IMR-90 (cell line): ENCODE measurements around the gene CTAGE9. TPM values are rescaled to one million over a fixed set of nuclear protein-coding genes. Genes with fewer than 3 reads are reported as not detected.

ENCODE experiments used
- ATAC-seq: fragments of 200-7000 bp; cut with Tn5 transposase; 2 replicates; pipeline ENCODE4 v1.9.1; 2020; ENCODE audit warnings: low read depth, mild to moderate bottlenecking, moderate library complexity
- BruUV-seq: library from RNA; stranded (reverse); fragments of 400-500 nt; replicated peaks from 2 replicates; lab custom pipeline; 2021; lab: Mats Ljungman, UMichigan
- CTCF ChIA-PET: fragments of 300-600 bp; formaldehyde crosslinking; extraction: SDS; loops from one replicate; lab custom pipeline; 2021; ENCODE audit warnings: antibody characterized with exemption; lab: Yijun Ruan, JAX
- POLR2A ChIA-PET: fragments of 300-600 bp; sonication (Branson Sonifier 250); formaldehyde crosslinking; loops from one replicate; lab custom pipeline; 2022; ENCODE audit warnings: antibody characterized with exemption; ENCODE audit not compliant: unreplicated experiment; lab: Charles Lee
- DNase-seq: peaks from one replicate; pipeline ENCODE4 v3.0.0; 2013
- H2AFZ ChIP-seq: replicated peaks from 2 replicates; pipeline ENCODE3; 2013; ENCODE audit warnings: low read length, mild to moderate bottlenecking; ENCODE audit not compliant: poor library complexity
- H2AK5ac ChIP-seq: 2 replicates; pipeline ENCODE4 v1.6.1; 2013; ENCODE audit warnings: low read depth, low read length, inconsistent platforms
- H2AK9ac ChIP-seq: replicated peaks from 2 replicates; pipeline ENCODE3; 2013; ENCODE audit warnings: mild to moderate bottlenecking, low read depth, low read length, moderate library complexity; ENCODE audit not compliant: poor library complexity
- H2BK120ac ChIP-seq: 2 replicates; pipeline ENCODE4 v1.6.1; 2013; ENCODE audit warnings: low read depth, low read length, inconsistent platforms
- H2BK15ac ChIP-seq: 3 replicates; pipeline ENCODE4 v1.6.1; 2013; ENCODE audit warnings: low read depth, low read length, inconsistent platforms
- H2BK20ac ChIP-seq: 2 replicates; pipeline ENCODE4 v1.6.1; 2013; ENCODE audit warnings: low read depth, mild to moderate bottlenecking, inconsistent platforms, low read length, moderate library complexity
- H2BK5ac ChIP-seq: 2 replicates; pipeline ENCODE4 v1.6.1; 2013; ENCODE audit warnings: mild to moderate bottlenecking, low read depth, low read length, inconsistent platforms; ENCODE audit not compliant: poor library complexity, severe bottlenecking
- H3K14ac ChIP-seq: replicated peaks from 2 replicates; pipeline ENCODE4 v1.6.1; 2013; ENCODE audit warnings: low read depth, low read length, inconsistent platforms
- H3K18ac ChIP-seq: 2 replicates; pipeline ENCODE4 v1.6.1; 2013; ENCODE audit warnings: low read depth, low read length, control low read depth
- H3K23ac ChIP-seq: 2 replicates; pipeline ENCODE4 v1.6.1; 2013; ENCODE audit warnings: low read depth, low read length, inconsistent platforms
- H3K27ac ChIP-seq: 2 replicates; pipeline ENCODE4 v1.5.1; 2013; ENCODE audit warnings: mild to moderate bottlenecking, control low read depth, low read length; ENCODE audit not compliant: insufficient read depth
- H3K27me3 ChIP-seq: 2 replicates; pipeline ENCODE4 v1.6.1; 2013; ENCODE audit warnings: low read length; ENCODE audit not compliant: control insufficient read depth, insufficient read depth
- H3K36me3 ChIP-seq: 2 replicates; pipeline ENCODE4 v1.6.1; 2013; ENCODE audit warnings: low read length, mixed read lengths; ENCODE audit not compliant: control insufficient read depth, insufficient read depth
- H3K4ac ChIP-seq: 2 replicates; pipeline ENCODE4 v1.6.1; 2013; ENCODE audit warnings: low read depth, low read length, inconsistent platforms
- H3K4me1 ChIP-seq: 2 replicates; pipeline ENCODE4 v1.6.1; 2013; ENCODE audit warnings: low read length, mixed read lengths; ENCODE audit not compliant: control insufficient read depth, insufficient read depth
- H3K4me2 ChIP-seq: 2 replicates; pipeline ENCODE4 v1.6.1; 2013; ENCODE audit warnings: low read depth, mild to moderate bottlenecking, control low read depth, low read length, moderate library complexity
- H3K4me3 ChIP-seq: 2 replicates; pipeline ENCODE4 v1.5.1; 2013; ENCODE audit warnings: low read depth, mild to moderate bottlenecking, control low read depth, low read length, moderate library complexity; ENCODE audit not compliant: insufficient read depth
- H3K56ac ChIP-seq: 2 replicates; pipeline ENCODE4 v1.6.1; 2013; ENCODE audit warnings: low read length, inconsistent platforms; ENCODE audit not compliant: insufficient read depth; ENCODE audit errors: extremely low read depth
- H3K79me1 ChIP-seq, 2 experiments: 2 replicates each; pipeline ENCODE4 v1.6.1; 2013; ENCODE audit warnings: low read length in 2 of 2, inconsistent platforms in 1 of 2, low read depth in 1 of 2
- H3K9ac ChIP-seq: 2 replicates; pipeline ENCODE4 v1.6.1; 2013; ENCODE audit warnings: low read depth, low read length, control low read depth
- H3K9me1 ChIP-seq: 2 replicates; pipeline ENCODE4 v1.6.1; 2013; ENCODE audit warnings: low read length, inconsistent platforms; ENCODE audit not compliant: insufficient read depth
- H3K9me3 ChIP-seq: 2 replicates; pipeline ENCODE4 v1.6.1; 2013; ENCODE audit warnings: low read length; ENCODE audit not compliant: control insufficient read depth, insufficient read depth
- H4K20me1 ChIP-seq: 2 replicates; pipeline ENCODE4 v1.6.1; 2013; ENCODE audit warnings: low read length, inconsistent platforms; ENCODE audit not compliant: insufficient read depth
- H4K5ac ChIP-seq: 2 replicates; pipeline ENCODE4 v1.6.1; 2013; ENCODE audit warnings: mild to moderate bottlenecking, low read depth, low read length, control low read depth
- H4K8ac ChIP-seq, 2 experiments: 2 replicates each; pipeline ENCODE4 v1.6.1; 2013; ENCODE audit warnings: low read depth in 2 of 2, low read length in 2 of 2, control low read depth in 1 of 2, inconsistent platforms in 1 of 2
- H4K91ac ChIP-seq: 2 replicates; pipeline ENCODE4 v1.6.1; 2013; ENCODE audit warnings: low read depth, low read length, inconsistent platforms; ENCODE audit not compliant: insufficient read depth
- BHLHE40 ChIP-seq: fragments of 150-350 bp; IDR thresholded peaks from 2 replicates; pipeline ENCODE4 v1.6.1; 2016; ENCODE audit warnings: mild to moderate bottlenecking, low read depth, low read length
- CEBPB ChIP-seq: IDR thresholded peaks from 2 replicates; pipeline ENCODE4 v1.6.1; 2012; ENCODE audit warnings: low read depth, low read length, improper control_type of control experiment
- CHD1 ChIP-seq: IDR thresholded peaks from 2 replicates; pipeline ENCODE4 v1.6.1; 2012; ENCODE audit warnings: low read depth, low read length, improper control_type of control experiment
- CTCF ChIP-seq: conservative IDR thresholded peaks from 2 replicates; pipeline ENCODE4 v1.5.1; 2012; ENCODE audit warnings: mild to moderate bottlenecking, low read depth, low read length, improper control_type of control experiment
- ELK1 ChIP-seq: fragments of 150-350 bp; IDR thresholded peaks from 2 replicates; pipeline ENCODE4 v1.6.1; 2016; ENCODE audit warnings: low read depth, mild to moderate bottlenecking, low read length, moderate library complexity, borderline replicate concordance
- FOS ChIP-seq: fragments of 150-350 bp; IDR thresholded peaks from 2 replicates; pipeline ENCODE4 v1.6.1; 2016; ENCODE audit warnings: low read depth, low read length
- MAFK ChIP-seq: IDR thresholded peaks from 2 replicates; pipeline ENCODE4 v1.6.1; 2012; ENCODE audit warnings: low read depth, low read length, improper control_type of control experiment
- MAZ ChIP-seq: IDR thresholded peaks from 2 replicates; pipeline ENCODE4 v1.6.1; 2012; ENCODE audit warnings: low read depth, mild to moderate bottlenecking, low read length, improper control_type of control experiment, moderate library complexity, borderline replicate concordance
- MXI1 ChIP-seq: IDR thresholded peaks from 2 replicates; pipeline ENCODE4 v1.6.1; 2012; ENCODE audit warnings: low read depth, mild to moderate bottlenecking, low read length, moderate library complexity, borderline replicate concordance
- NFE2L2 ChIP-seq: fragments of 150-350 bp; IDR thresholded peaks from 2 replicates; pipeline ENCODE4 v1.6.1; 2016; ENCODE audit warnings: low read depth, mild to moderate bottlenecking, low read length
- POLR2A ChIP-seq: IDR thresholded peaks from 2 replicates; pipeline ENCODE4 v1.6.1; 2012; ENCODE audit warnings: mild to moderate bottlenecking, low read depth, low read length
- RCOR1 ChIP-seq: IDR thresholded peaks from 2 replicates; pipeline ENCODE4 v1.6.1; 2012; ENCODE audit warnings: mild to moderate bottlenecking, low read length, improper control_type of control experiment; ENCODE audit not compliant: insufficient replicate concordance
- RFX5 ChIP-seq: IDR thresholded peaks from 2 replicates; pipeline ENCODE4 v1.8.0; 2012; ENCODE audit warnings: low read depth, mild to moderate bottlenecking, low read length, moderate library complexity
- SMC3 ChIP-seq: fragments of 150-350 bp; IDR thresholded peaks from 2 replicates; pipeline ENCODE4 v1.6.1; 2016; ENCODE audit warnings: low read depth, mild to moderate bottlenecking, antibody characterized with exemption, low read length, moderate library complexity
- USF2 ChIP-seq: fragments of 150-350 bp; IDR thresholded peaks from 2 replicates; pipeline ENCODE4 v1.6.1; 2017; ENCODE audit warnings: mild to moderate bottlenecking, antibody characterized with exemption, low read length, low read depth
- WGBS, 2 experiments: methylation state at CpG; one replicate each; pipeline versions ENCODE4 v1.1.5 to v1.1.7; 2013; ENCODE audit warnings: missing lambda C conversion rate in 2 of 2; ENCODE audit not compliant: insufficient read length in 1 of 2; ENCODE audit errors: extremely low coverage in 2 of 2; 5-methylcytosine and 5-hydroxymethylcytosine counted together
- dilution Hi-C: fragments of 300-500 bp; cut with HindIII; formaldehyde crosslinking; loops from one replicate; pipeline ENCODE4 v1.14.3; 2018; ENCODE audit warnings: low sequenced_read_pairs; ENCODE audit not compliant: unreplicated experiment
- in situ Hi-C: fragments of 300-500 bp; cut with MboI; formaldehyde crosslinking; loops from 3 replicates; pipeline ENCODE4 v1.14.3; 2019; ENCODE audit warnings: low sequenced_read_pairs, inconsistent platforms, mixed read lengths
- intact Hi-C: fragments of 100-400 bp; cut with micrococcal nuclease; formaldehyde crosslinking; loops from 2 replicates; pipeline ENCODE4 v1.10.0; 2022
- polyA plus RNA-seq, 3 experiments: library from polyadenylated mRNA; depleted of rRNA; stranded (reverse); fragments of >200 nt; gene quantifications; 2 replicates each; pipeline ENCODE4 v1.2.3, GENCODE V29; 2012; ENCODE audit warnings: low replicate concordance in 1 of 3
- total RNA-seq: library from RNA; depleted of rRNA; stranded (reverse); fragments of >200 nt; gene quantifications from 2 replicates; pipeline ENCODE4 v1.2.3, GENCODE V29; 2012

CTAGE9 gene
- total and polyA plus RNA-seq, 2 of the 4 experiments (the other 2 are of a cell fraction): not detected

GRCh38 chr6:131669891-131670290, 40.9 kb downstream of the CTAGE9 start:
- no peak overlapping the region for H3K27ac ChIP-seq
- H3K36me3 ChIP-seq: no peaks in the 10 kb centered on the region
- H3K14ac ChIP-seq: no peak overlapping the region
- H4K5ac ChIP-seq: no peak overlapping the region
- CTCF ChIA-PET: interaction anchor here (0.5 to 1.3 kb wide), 3 partner anchors 11 to 1466 kb away, joined by 3 to 8 read pairs (median 5); no protein-coding TSS in a partner anchor
- H3K23ac ChIP-seq: no peak overlapping the region
- no peak overlapping the region for H2AK5ac ChIP-seq
- H2BK5ac ChIP-seq: no peak overlapping the region
- POLR2A ChIA-PET: no interaction called here
- dilution Hi-C loops: no loop called here
- H3K18ac ChIP-seq: no peak overlapping the region
- no peaks in the 10 kb centered on the region for H3K9me1 ChIP-seq
- no peak overlapping the region for H2AFZ ChIP-seq
- DNase-seq (no peak), ATAC-seq (peak; percentile 57)
- H3K56ac ChIP-seq: no peak overlapping the region
- no peak overlapping the region for H2AK9ac ChIP-seq
- no peak overlapping the region for H3K4me3 ChIP-seq
- no peak overlapping the region for H2BK20ac ChIP-seq
- BruUV-seq: no TSS peak
- no peaks in the 10 kb centered on the region for H3K79me1 ChIP-seq
- no peak for TF ChIP-seq MAFK
- no peak for TF ChIP-seq CHD1
- TF ChIP-seq CEBPB: no peak
- no peak for TF ChIP-seq CTCF
- TF ChIP-seq POLR2A: no peak
- no peak for TF ChIP-seq NFE2L2
- TF ChIP-seq RFX5: no peak
- no peak for TF ChIP-seq SMC3
- no peak for TF ChIP-seq BHLHE40
- TF ChIP-seq ELK1: no peak
- no peak for TF ChIP-seq RCOR1
- no peak for TF ChIP-seq FOS
- no peak for TF ChIP-seq MAZ
- no peak for TF ChIP-seq USF2
- TF ChIP-seq MXI1: no peak
- no CpG with 5 or more reads among the region's 1 CpG for WGBS, 2 experiments
- H3K9ac ChIP-seq: no peak overlapping the region
- no peak overlapping the region for H3K4me2 ChIP-seq
- H2BK120ac ChIP-seq: no peak overlapping the region
- no peaks in the 10 kb centered on the region for H3K27me3 ChIP-seq
- H4K20me1 ChIP-seq: no peaks in the 10 kb centered on the region
- no peak overlapping the region for H4K8ac ChIP-seq
- H3K4ac ChIP-seq: no peak overlapping the region
- intact Hi-C loops: no loop called here
- H4K91ac ChIP-seq: no peak overlapping the region
- in situ Hi-C loops: no loop called here
- H2BK15ac ChIP-seq: no peak overlapping the region
- no peaks in the 10 kb centered on the region for H3K4me1 ChIP-seq
- no peaks in the 10 kb centered on the region for H3K9me3 ChIP-seq
